ENCODE results near the gene DPH3. TPM values are rescaled to one million over a fixed set of nuclear protein-coding genes. Genes with fewer than 3 reads are reported as not detected.

DPH3 gene
- total and polyA plus RNA-seq, 2 of the 8 experiments (the other 6 are each of a cell fraction or from before 2014, with no cell fraction given), result 9.8 to 40.1 TPM

GRCh38 chr3:16258866-16259265 is 5.9 kb downstream of the DPH3 start:
- Histone ChIP-seq H3K14ac (ENCODE audit: insufficient read length) (no peak overlapping the region), H3K9me3 (ENCODE audit: insufficient read depth in 2 of 2, low read depth in 1 of 2, low read length in 1 of 2) (no peaks in the 10 kb centered on the region), H3K27ac (ENCODE audit: low read depth, low read length) (no peak overlapping the region), H2BK15ac (ENCODE audit: low read length) (no peak overlapping the region), H2BK20ac (ENCODE audit: low read length) (no peak overlapping the region), H3K23me2 (ENCODE audit: low read depth, low read length) (peaks cover under 1% of the 10 kb centered on the region), H4K5ac (ENCODE audit: insufficient read length, low read depth, low read length) (no peak overlapping the region), H3K4me1 (replicated peaks in 1 of 4; ENCODE audit: control insufficient read depth in 3 of 4, insufficient read depth in 4 of 4, low read length in 3 of 4) (no peaks in the 10 kb centered on the region; a peak in 1 of 7 replicates), H3K23ac (ENCODE audit: insufficient read length) (no peak overlapping the region), H2BK5ac (ENCODE audit: low read depth, low read length) (no peak overlapping the region), H2BK12ac (ENCODE audit: low read depth, low read length) (no peak overlapping the region), H3K79me2 (ENCODE audit: control insufficient read depth in 1 of 2, insufficient read depth in 2 of 2, low read length in 2 of 2) (peaks cover 0 to 28% of the 10 kb centered on the region in 2 experiments; a peak in 3 of 4 replicates), H3K27me3 (replicated peaks in 1 of 4; ENCODE audit: control insufficient read depth in 3 of 4, extremely low read depth in 1 of 4, insufficient read depth in 3 of 4, low read length in 3 of 4) (no peaks in the 10 kb centered on the region), H4K20me1 (replicated peaks in 1 of 2; ENCODE audit: control insufficient read depth in 1 of 2, insufficient read depth in 2 of 2, low read length in 2 of 2) (peaks cover 0 to 4% of the 10 kb centered on the region in 2 experiments), H2AK5ac (ENCODE audit: low read depth, low read length) (no peak overlapping the region), H3K36me3 (ENCODE audit: control insufficient read depth in 2 of 4, insufficient read depth in 4 of 4, low read length in 3 of 4) (peaks cover 0 to 13% (median 3%) of the 10 kb centered on the region in 4 experiments; a peak in 5 of 8 replicates), H3K9ac (replicated peaks in 1 of 4; ENCODE audit: extremely low read depth in 1 of 4, low read depth in 3 of 4, low read length in 3 of 4) (no peak overlapping the region), H3K4me3 (ENCODE audit: extremely low read depth in 1 of 4, insufficient read depth in 2 of 4, low read depth in 3 of 4, low read length in 4 of 4) (no peak overlapping the region), H4K91ac (replicated peaks; ENCODE audit: insufficient read length, low read length) (no peak overlapping the region), H2AFZ (ENCODE audit: low read length) (no peak overlapping the region), H3K4me2 (ENCODE audit: insufficient read depth in 1 of 2, low read depth in 2 of 2, low read length in 2 of 2) (no peak overlapping the region), H2BK120ac (replicated peaks; ENCODE audit: low read depth, low read length) (no peak overlapping the region), H3K56ac (replicated peaks; ENCODE audit: insufficient read length, low read depth, low read length) (no peak overlapping the region), H3K18ac (ENCODE audit: extremely low read depth, low read length) (no peak overlapping the region), H3K79me1 (ENCODE audit: low read depth, low read length) (peaks cover 4% of the 10 kb centered on the region), H4K8ac (ENCODE audit: extremely low read depth, insufficient read depth, low read length) (no peak overlapping the region), H3K4ac (replicated peaks; ENCODE audit: insufficient read length, low read depth, low read length) (no peak overlapping the region)
- TF ChIP-seq CBX5 (IDR thresholded peaks at IDR 0.05; ENCODE audit: low read depth, low read length), result no peak
- DNase-seq (ENCODE audit: low read depth in 1 of 2, low spot score in 2 of 2) (no peak), FAIRE-seq (no peak)
- 82% methylated on average over 1 of the region's 1 CpG; no CpG with 5 or more reads in 1 of the 2 experiments for WGBS, 2 experiments (ENCODE audit: extremely low coverage in 1 of 2, insufficient coverage in 1 of 2, insufficient read length in 1 of 2, insufficient replicate concordance in 2 of 2, low coverage in 1 of 2, low lambda C conversion rate in 2 of 2, missing lambda C conversion rate in 1 of 2)
- ChIA-PET CTCF (ENCODE audit: partially characterized antibody) (interaction anchor here (1.1 to 2.7 kb wide), 4 partner anchors 9 to 15 kb away, joined by 3 to 10 read pairs (median 6); no protein-coding TSS in a partner anchor), POLR2A (ENCODE audit: partially characterized antibody) (interaction anchor here (0.6 to 1.0 kb wide), 2 partner anchors 203 to 257 kb away, joined by 3 read pairs; no protein-coding TSS in a partner anchor)
